K562 (cell line): Measurements from ENCODE around the gene CARD11. TPM values are rescaled to one million over a fixed set of nuclear protein-coding genes. Genes with fewer than 3 reads are reported as not detected.

Source experiments
- ARHGAP35 ChIP-seq: fragments of 450-650 bp; IDR thresholded peaks from 2 replicates; pipeline ENCODE4 v1.6.1; 2018; ENCODE audit not compliant: partially characterized antibody
- BCOR ChIP-seq: fragments of 450-650 bp; IDR thresholded peaks from 2 replicates; pipeline ENCODE4 v1.6.1; 2016
- C11orf30 ChIP-seq: fragments of 450-650 bp; IDR thresholded peaks from 2 replicates; pipeline ENCODE4 v1.6.1; 2016; ENCODE audit warnings: low read depth, mild to moderate bottlenecking
- CXXC5 ChIP-seq: fragments of 250-450 bp; sonication (Bioruptor Pico); IDR thresholded peaks from 2 replicates; pipeline ENCODE4 v1.8.0; 2022; ENCODE audit warnings: inconsistent platforms, mild to moderate bottlenecking, moderate library complexity
- EP400 ChIP-seq: fragments of 450-650 bp; IDR thresholded peaks from 2 replicates; pipeline ENCODE4 v1.6.1; 2017; ENCODE audit warnings: antibody characterized with exemption, mild to moderate bottlenecking, moderate library complexity
- HDAC6 ChIP-seq: IDR thresholded peaks from 2 replicates; pipeline ENCODE4 v1.6.1; 2012; ENCODE audit warnings: low read depth, mild to moderate bottlenecking, control low read depth, inconsistent platforms, low read length, moderate library complexity
- KDM2B ChIP-seq: fragments of 250-450 bp; sonication (Bioruptor Pico); IDR thresholded peaks from 2 replicates; pipeline ENCODE4 v1.8.0; 2021; ENCODE audit warnings: mild to moderate bottlenecking, moderate library complexity
- MTA1 ChIP-seq: fragments of 450-650 bp; IDR thresholded peaks from 2 replicates; pipeline ENCODE4 v1.6.1; 2017; ENCODE audit warnings: borderline replicate concordance
- POLR3G ChIP-seq: IDR thresholded peaks from 2 replicates; pipeline ENCODE4 v1.6.1; 2011; ENCODE audit not compliant: insufficient read length, insufficient replicate concordance; ENCODE audit errors: extremely low read depth
- PURB ChIP-seq: sonication (generic); formaldehyde crosslinking; IDR thresholded peaks from 2 replicates; pipeline ENCODE4 v1.9.0; 2021; ENCODE audit warnings: low read depth, mild to moderate bottlenecking, missing genetic modification reagents
- RAD21 ChIP-seq, 2 experiments: fragments of 250-450 bp in 1 of 2; fragments of 450-650 bp in 1 of 2; sonication (Bioruptor Pico) in 1 of 2; formaldehyde crosslinking in 1 of 2; IDR thresholded peaks in 1 of 2; conservative IDR thresholded peaks in 1 of 2; 2 replicates each; pipeline versions ENCODE4 v1.4.0 to v1.8.0; 2020 to 2022; ENCODE audit warnings: mild to moderate bottlenecking in 2 of 2, moderate library complexity in 1 of 2
- SMC3 ChIP-seq: conservative IDR thresholded peaks from 2 replicates; pipeline ENCODE4 v1.6.1; 2011; ENCODE audit warnings: low read depth, low read length, improper control_type of control experiment; ENCODE audit not compliant: insufficient read depth
- SREBF2 ChIP-seq: sonication (generic); formaldehyde crosslinking; IDR thresholded peaks from 2 replicates; pipeline ENCODE4 v1.4.0; 2020; ENCODE audit warnings: mild to moderate bottlenecking, missing genetic modification reagents
- SRSF9 ChIP-seq: fragments of 200-400 bp; formaldehyde crosslinking; IDR thresholded peaks from 2 replicates; pipeline ENCODE4 v1.6.1; 2017; ENCODE audit warnings: low read depth, low read length, borderline replicate concordance
- SUPT5H ChIP-seq: fragments of 450-650 bp; IDR thresholded peaks from 2 replicates; pipeline ENCODE4 v1.6.1; 2016
- TFAM ChIP-seq: fragments of 250-450 bp; sonication (Bioruptor Pico); conservative IDR thresholded peaks from 2 replicates; pipeline ENCODE4 v1.5.0; 2021; ENCODE audit warnings: mild to moderate bottlenecking, moderate library complexity
- ZEB2 ChIP-seq: fragments of 450-650 bp; IDR thresholded peaks from 2 replicates; pipeline ENCODE4 v1.6.1; 2016
- ZNF143 ChIP-seq: sonication (generic); formaldehyde crosslinking; IDR thresholded peaks from 2 replicates; pipeline ENCODE4 v1.9.0; 2022; ENCODE audit warnings: mild to moderate bottlenecking, missing genetic modification reagents
- ZNF232 ChIP-seq: sonication (generic); formaldehyde crosslinking; IDR thresholded peaks from 2 replicates; pipeline ENCODE4 v1.8.0; 2022; ENCODE audit warnings: mild to moderate bottlenecking, missing genetic modification reagents
- polyA plus RNA-seq, 8 experiments: library from polyadenylated mRNA; depleted of rRNA in 4 of 8; stranded (reverse) in 5 of 8; unstranded in 3 of 8; fragments of >200 nt; fragmentation: Nextera tagmentation in 2 of 8; fragmentation: Illumina TruSeq in 1 of 8; extraction: Ambion mirVana in 2 of 8; extraction: Trizol in 1 of 8; gene quantifications; 2 replicates each; pipeline versions ENCODE4 v1.2.1 to v1.2.3, GENCODE V29; 2011 to 2014; ENCODE audit warnings: inconsistent platforms in 1 of 8, missing spikeins in 1 of 8
- total RNA-seq, 7 experiments: library from RNA; depleted of rRNA in 6 of 7; stranded (reverse); fragments of >200 nt in 6 of 7; fragmentation: Illumina TruSeq in 2 of 7; extraction: Trizol in 2 of 7; gene quantifications; 2 replicates each; pipeline versions ENCODE4 v1.2.1 to v1.2.3, GENCODE V29; 2011 to 2021; ENCODE audit warnings: low replicate concordance in 1 of 7
- TF ChIP-seq, protein P1 (sequence below), 2 experiments: fragments of 450-650 bp; formaldehyde crosslinking in 1 of 2; IDR thresholded peaks; 2 replicates each; pipeline versions ENCODE4 v1.4.0 to v1.6.1; 2014 to 2020; ENCODE audit warnings: mild to moderate bottlenecking in 2 of 2, borderline replicate concordance in 1 of 2, low read depth in 1 of 2
- TF ChIP-seq, protein P2 (sequence below): fragments of 250-450 bp; sonication (Bioruptor Pico); IDR thresholded peaks from 2 replicates; pipeline ENCODE4 v1.5.0; 2020; ENCODE audit warnings: mild to moderate bottlenecking

CARD11 gene
- total and polyA plus RNA-seq, 9 of the 15 experiments (the other 6 are each of a cell fraction or from before 2014, with no cell fraction given) = 0.07 to 12.8 (median 5.7) TPM

DNA sequence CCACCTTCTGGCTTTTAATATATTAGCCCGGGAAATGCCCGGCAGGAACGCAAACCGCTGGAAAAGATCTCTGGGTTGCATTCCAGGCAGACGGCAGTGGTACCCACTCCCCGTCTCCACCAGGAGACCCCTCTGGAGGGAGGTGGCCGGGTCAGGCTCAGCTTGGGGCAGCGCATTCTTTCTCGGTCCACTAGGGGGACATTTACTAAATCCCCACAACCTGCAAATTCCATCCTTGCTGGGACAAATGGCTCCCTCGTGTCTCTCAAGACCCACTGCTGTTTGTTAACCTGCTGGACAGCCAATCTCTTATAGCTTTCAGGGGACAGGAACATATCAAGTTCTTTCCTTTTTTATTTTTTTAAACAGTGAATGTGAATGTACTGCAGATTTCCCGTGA is 45.8 kb upstream of the CARD11 start (continued):
- TF ChIP-seq, protein P1, sequence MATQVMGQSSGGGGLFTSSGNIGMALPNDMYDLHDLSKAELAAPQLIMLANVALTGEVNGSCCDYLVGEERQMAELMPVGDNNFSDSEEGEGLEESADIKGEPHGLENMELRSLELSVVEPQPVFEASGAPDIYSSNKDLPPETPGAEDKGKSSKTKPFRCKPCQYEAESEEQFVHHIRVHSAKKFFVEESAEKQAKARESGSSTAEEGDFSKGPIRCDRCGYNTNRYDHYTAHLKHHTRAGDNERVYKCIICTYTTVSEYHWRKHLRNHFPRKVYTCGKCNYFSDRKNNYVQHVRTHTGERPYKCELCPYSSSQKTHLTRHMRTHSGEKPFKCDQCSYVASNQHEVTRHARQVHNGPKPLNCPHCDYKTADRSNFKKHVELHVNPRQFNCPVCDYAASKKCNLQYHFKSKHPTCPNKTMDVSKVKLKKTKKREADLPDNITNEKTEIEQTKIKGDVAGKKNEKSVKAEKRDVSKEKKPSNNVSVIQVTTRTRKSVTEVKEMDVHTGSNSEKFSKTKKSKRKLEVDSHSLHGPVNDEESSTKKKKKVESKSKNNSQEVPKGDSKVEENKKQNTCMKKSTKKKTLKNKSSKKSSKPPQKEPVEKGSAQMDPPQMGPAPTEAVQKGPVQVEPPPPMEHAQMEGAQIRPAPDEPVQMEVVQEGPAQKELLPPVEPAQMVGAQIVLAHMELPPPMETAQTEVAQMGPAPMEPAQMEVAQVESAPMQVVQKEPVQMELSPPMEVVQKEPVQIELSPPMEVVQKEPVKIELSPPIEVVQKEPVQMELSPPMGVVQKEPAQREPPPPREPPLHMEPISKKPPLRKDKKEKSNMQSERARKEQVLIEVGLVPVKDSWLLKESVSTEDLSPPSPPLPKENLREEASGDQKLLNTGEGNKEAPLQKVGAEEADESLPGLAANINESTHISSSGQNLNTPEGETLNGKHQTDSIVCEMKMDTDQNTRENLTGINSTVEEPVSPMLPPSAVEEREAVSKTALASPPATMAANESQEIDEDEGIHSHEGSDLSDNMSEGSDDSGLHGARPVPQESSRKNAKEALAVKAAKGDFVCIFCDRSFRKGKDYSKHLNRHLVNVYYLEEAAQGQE (IDR thresholded peaks at IDR 0.05; ENCODE audit: borderline replicate concordance) = 0 out of 2 replicates have a peak, but pooled peaks have one; percentile 18
- TF ChIP-seq, protein P1 (CRISPR knock-in tag; IDR thresholded peaks at IDR 0.05; ENCODE audit: low read depth) = no peak
- TF ChIP-seq HDAC6 = no peak
- TF ChIP-seq SRSF9 = no peak
- no peak for TF ChIP-seq ZNF232 (CRISPR knock-in tag)
- no peak for TF ChIP-seq ZEB2
- TF ChIP-seq SUPT5H = no peak
- no peak for TF ChIP-seq CXXC5 (CRISPR knock-in tag)
- TF ChIP-seq POLR3G = no peak
- no peak for TF ChIP-seq MTA1
- peak in 1 of 2 experiments; percentile 31; a peak in 1 of 4 replicates for TF ChIP-seq RAD21 (CRISPR knock-in tag; conservative IDR thresholded peaks at IDR 0.05 in 1 of 2, IDR thresholded peaks at IDR 0.05 in 1 of 2)
- no peak for TF ChIP-seq C11orf30
- TF ChIP-seq TFAM = no peak
- no peak for TF ChIP-seq KDM2B (CRISPR knock-in tag)
- TF ChIP-seq, protein P2, sequence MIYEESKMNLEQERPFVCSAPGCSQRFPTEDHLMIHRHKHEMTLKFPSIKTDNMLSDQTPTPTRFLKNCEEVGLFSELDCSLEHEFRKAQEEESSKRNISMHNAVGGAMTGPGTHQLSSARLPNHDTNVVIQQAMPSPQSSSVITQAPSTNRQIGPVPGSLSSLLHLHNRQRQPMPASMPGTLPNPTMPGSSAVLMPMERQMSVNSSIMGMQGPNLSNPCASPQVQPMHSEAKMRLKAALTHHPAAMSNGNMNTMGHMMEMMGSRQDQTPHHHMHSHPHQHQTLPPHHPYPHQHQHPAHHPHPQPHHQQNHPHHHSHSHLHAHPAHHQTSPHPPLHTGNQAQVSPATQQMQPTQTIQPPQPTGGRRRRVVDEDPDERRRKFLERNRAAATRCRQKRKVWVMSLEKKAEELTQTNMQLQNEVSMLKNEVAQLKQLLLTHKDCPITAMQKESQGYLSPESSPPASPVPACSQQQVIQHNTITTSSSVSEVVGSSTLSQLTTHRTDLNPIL (CRISPR knock-in tag) = no peak
- TF ChIP-seq BCOR = no peak
- TF ChIP-seq ZNF143 (CRISPR knock-in tag) = no peak
- TF ChIP-seq PURB = no peak
- no peak for TF ChIP-seq SREBF2 (CRISPR knock-in tag)
- no peak for TF ChIP-seq EP400
- no peak for TF ChIP-seq ARHGAP35
- TF ChIP-seq SMC3 = peak; percentile 27; the same call in 1 of the 2 replicates
